Astrocyte (in vitro differentiated cells and primary cell): ENCODE results near the gene UFD1.

Experiments
- EZH2 ChIP-seq: IDR thresholded peaks from 2 replicates; pipeline ENCODE4 v1.6.1; 2012; ENCODE audit warnings: mild to moderate bottlenecking, low read length, inconsistent platforms; ENCODE audit not compliant: insufficient read depth
- TF ChIP-seq, protein P1 (sequence below): IDR thresholded peaks from 2 replicates; pipeline ENCODE4 v1.5.1; 2011; ENCODE audit warnings: low read depth, mild to moderate bottlenecking, inconsistent platforms, low read length, moderate library complexity; ENCODE audit not compliant: insufficient read depth

DNA sequence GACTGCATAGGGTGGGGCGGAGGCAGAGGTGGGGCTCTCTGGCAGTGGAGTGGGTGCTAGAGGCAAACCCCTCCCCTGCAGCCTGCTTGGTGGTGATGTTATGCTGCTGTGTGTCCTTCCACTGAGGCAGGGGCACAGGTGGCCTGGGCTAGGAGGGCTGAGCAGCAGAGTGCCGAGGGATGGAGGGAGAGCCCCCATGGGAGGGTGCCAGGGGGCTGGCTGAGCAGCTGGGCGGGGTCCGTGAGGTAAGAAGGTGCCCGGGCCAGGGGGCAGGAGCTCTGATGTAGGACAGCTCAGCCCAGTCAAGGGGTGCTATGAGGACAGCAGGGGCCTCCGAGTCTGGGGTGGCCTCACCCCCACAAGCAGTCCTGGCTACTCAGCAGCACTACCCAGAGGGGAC lies 41.0 kb upstream of the UFD1 start:
- TF ChIP-seq EZH2, result no peak
- TF ChIP-seq, protein P1, sequence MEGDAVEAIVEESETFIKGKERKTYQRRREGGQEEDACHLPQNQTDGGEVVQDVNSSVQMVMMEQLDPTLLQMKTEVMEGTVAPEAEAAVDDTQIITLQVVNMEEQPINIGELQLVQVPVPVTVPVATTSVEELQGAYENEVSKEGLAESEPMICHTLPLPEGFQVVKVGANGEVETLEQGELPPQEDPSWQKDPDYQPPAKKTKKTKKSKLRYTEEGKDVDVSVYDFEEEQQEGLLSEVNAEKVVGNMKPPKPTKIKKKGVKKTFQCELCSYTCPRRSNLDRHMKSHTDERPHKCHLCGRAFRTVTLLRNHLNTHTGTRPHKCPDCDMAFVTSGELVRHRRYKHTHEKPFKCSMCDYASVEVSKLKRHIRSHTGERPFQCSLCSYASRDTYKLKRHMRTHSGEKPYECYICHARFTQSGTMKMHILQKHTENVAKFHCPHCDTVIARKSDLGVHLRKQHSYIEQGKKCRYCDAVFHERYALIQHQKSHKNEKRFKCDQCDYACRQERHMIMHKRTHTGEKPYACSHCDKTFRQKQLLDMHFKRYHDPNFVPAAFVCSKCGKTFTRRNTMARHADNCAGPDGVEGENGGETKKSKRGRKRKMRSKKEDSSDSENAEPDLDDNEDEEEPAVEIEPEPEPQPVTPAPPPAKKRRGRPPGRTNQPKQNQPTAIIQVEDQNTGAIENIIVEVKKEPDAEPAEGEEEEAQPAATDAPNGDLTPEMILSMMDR, result no peak
